GM12865 (cell line): ENCODE results near the gene IGSF6.
"Not testable (repeated sequence)": the region's sequence is repeated elsewhere in the genome, so short reads cannot be mapped to it uniquely, and the experiment has no call there.

Source experiments
- DNase-seq: peaks from one replicate; pipeline ENCODE4 v3.0.0; 2010; ENCODE audit warnings: low read depth
- H3K4me3 ChIP-seq: 2 replicates; pipeline ENCODE4 v1.5.1; 2011; ENCODE audit warnings: mild to moderate bottlenecking, low read depth, low read length, control low read depth
- CTCF ChIP-seq: IDR thresholded peaks from 2 replicates; pipeline ENCODE4 v1.5.1; 2011; ENCODE audit warnings: low read length, control low read depth, low read depth, inconsistent platforms; ENCODE audit not compliant: insufficient read depth; ENCODE audit errors: missing control alignments

IGSF6 gene

GRCh38 chr16:21653571-21653970 lies 1.2 kb upstream of the IGSF6 start:
- no peak overlapping the region for H3K4me3 ChIP-seq
- DNase-seq = no peak
- TF ChIP-seq CTCF = no peak

- no peak for DNase-seq
- TF ChIP-seq CTCF = no peak
- no peak overlapping the region for H3K4me3 ChIP-seq
Measured at GRCh38 chr16:21651515-21651914, 893 bp downstream of the IGSF6 start.

GRCh38 chr16:21650521-21650920 lies 1.9 kb downstream of the IGSF6 start:
- DNase-seq = no peak
- TF ChIP-seq CTCF = no peak
- no peak overlapping the region for H3K4me3 ChIP-seq

GRCh38 chr16:21649826-21650406 lies 2.5 kb downstream of the IGSF6 start:
- not testable (repeated sequence) for H3K4me3 ChIP-seq, DNase-seq

GRCh38 chr16:21647562-21648164 lies 4.7 kb downstream of the IGSF6 start:
- H3K4me3 ChIP-seq = no peak overlapping the region
- TF ChIP-seq CTCF = no peak
- no peak for DNase-seq

- TF ChIP-seq CTCF = no peak
- peak; percentile 98 for DNase-seq
- no peak overlapping the region for H3K4me3 ChIP-seq
Measured at GRCh38 chr16:21646721-21647561, 5.5 kb downstream of the IGSF6 start.

GRCh38 chr16:21646091-21646490 lies 6.3 kb downstream of the IGSF6 start:
- peak overlapping the region; percentile 32; the same call in 1 of the 2 replicates for H3K4me3 ChIP-seq
- no peak for TF ChIP-seq CTCF
- DNase-seq = no peak
